Retinal pigment epithelial cell (primary cell): ENCODE measurements around the gene SLC29A2.

Experiments used
- DNase-seq: peaks from one replicate; pipeline ENCODE4 v3.0.0-alpha.2; 2010; ENCODE audit warnings: low read depth
- H3K4me3 ChIP-seq: 2 replicates; pipeline ENCODE4 v1.5.1; 2011; ENCODE audit warnings: mild to moderate bottlenecking, low read length, control low read depth, moderate library complexity
- TF ChIP-seq, protein P1 (sequence below): conservative IDR thresholded peaks from 2 replicates; pipeline ENCODE4 v1.5.1; 2011; ENCODE audit warnings: low read depth, low read length, control low read depth, inconsistent platforms

The SLC29A2 gene

DNA sequence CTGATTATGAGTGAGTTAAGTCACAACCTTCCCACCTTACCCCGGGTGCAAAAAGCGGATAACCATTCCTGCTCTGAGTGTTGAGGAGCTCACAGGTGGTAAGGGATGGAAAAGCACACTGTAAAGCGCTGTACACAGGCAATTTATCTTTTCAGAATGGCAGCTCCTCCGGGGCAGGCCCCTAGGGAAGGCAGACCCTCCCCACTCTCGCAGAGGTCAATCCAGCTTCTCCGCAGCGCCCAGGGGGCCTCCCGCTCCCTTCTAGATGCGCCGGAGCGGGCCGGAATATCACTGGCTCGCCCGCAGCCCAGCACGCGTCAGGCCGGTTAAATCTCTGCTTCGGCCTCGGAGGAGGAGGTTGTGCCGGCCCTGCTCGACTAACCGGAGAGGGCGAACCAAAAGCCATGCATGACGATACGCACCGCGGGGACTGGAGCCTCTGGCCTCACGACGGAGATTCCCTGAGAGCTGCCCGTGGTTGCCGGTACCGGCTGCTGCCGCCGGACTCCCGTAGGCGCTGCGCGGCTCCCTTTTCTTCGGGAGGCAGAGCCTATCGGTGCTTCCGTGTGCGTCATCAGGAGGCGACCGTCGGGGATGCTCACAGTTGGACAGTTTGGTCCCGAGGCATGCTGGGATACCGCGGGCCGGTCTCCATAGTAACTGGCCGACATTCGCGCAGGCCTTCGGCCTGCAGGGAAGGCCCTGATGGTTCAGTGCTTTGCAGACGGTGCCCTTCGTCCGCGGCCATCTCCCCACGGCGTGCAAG lies 26.8 kb downstream of the SLC29A2 start, which contains the start of gene BRMS1:
TSS of gene BRMS1 (minus strand) at position 555 of the 766 bp plus-strand sequence. CDS start 2,870 bp downstream, outside the sequence.
- H3K4me3 ChIP-seq: peak within 1 kb of the TSS; percentile 96
- DNase-seq: peak; percentile 85
- TF ChIP-seq, protein P1, sequence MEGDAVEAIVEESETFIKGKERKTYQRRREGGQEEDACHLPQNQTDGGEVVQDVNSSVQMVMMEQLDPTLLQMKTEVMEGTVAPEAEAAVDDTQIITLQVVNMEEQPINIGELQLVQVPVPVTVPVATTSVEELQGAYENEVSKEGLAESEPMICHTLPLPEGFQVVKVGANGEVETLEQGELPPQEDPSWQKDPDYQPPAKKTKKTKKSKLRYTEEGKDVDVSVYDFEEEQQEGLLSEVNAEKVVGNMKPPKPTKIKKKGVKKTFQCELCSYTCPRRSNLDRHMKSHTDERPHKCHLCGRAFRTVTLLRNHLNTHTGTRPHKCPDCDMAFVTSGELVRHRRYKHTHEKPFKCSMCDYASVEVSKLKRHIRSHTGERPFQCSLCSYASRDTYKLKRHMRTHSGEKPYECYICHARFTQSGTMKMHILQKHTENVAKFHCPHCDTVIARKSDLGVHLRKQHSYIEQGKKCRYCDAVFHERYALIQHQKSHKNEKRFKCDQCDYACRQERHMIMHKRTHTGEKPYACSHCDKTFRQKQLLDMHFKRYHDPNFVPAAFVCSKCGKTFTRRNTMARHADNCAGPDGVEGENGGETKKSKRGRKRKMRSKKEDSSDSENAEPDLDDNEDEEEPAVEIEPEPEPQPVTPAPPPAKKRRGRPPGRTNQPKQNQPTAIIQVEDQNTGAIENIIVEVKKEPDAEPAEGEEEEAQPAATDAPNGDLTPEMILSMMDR: no peak

DNA sequence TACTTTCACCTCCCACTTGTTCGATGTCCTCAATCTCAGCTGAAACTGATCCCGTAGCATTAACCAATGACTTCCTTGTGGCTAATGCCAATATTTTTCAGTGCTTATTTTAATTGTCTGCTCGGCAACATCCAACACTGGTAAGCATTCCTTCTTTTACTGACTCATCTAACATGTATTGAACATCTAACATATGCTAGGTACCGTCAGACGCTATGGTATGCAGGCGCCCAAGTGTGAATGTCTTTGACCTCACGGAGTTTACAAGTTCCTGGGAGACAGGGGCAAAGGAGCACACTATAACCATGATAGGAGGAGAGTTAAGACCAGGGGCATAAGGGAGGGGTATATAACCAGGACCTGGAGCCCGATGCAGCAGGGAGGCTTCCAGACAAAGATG lies 28.4 kb downstream of the SLC29A2 start:
- DNase-seq: no peak
- TF ChIP-seq, protein P1: no peak
- H3K4me3 ChIP-seq: no peak overlapping the region

DNA sequence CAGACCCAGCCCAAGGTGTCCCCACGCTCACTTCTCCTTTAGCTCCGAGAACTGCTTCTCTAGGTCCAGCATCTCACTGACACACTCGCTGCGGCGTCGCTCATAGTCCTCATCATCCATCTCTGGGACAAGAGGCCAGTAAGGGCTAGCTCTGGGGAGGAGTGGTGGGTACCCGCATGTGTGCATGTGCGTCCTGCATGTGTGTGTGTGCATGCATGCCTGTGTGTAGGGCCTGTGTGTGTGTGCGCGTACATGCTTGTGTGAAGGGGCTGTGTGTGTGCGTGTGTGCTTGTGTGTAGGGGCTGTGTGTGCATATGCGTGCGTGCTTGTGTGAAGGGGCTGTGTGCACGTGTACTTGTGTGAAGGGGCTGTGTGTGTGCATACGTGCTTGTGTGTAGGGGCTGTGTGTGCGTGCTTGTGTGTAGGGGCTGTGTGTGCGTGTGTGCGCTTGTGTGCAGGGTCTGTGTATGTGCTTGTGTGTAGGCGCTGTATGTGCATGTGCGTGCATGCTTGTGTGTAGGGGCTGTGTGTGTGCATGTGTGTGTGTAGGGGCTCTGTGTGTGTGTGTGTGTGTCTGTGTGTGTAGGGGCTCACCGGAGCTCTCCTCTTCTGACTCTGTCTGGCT lies 29.9 kb downstream of the SLC29A2 start:
- H3K4me3 ChIP-seq: no peak overlapping the region
- no peak for DNase-seq
- TF ChIP-seq, protein P1: no peak

DNA sequence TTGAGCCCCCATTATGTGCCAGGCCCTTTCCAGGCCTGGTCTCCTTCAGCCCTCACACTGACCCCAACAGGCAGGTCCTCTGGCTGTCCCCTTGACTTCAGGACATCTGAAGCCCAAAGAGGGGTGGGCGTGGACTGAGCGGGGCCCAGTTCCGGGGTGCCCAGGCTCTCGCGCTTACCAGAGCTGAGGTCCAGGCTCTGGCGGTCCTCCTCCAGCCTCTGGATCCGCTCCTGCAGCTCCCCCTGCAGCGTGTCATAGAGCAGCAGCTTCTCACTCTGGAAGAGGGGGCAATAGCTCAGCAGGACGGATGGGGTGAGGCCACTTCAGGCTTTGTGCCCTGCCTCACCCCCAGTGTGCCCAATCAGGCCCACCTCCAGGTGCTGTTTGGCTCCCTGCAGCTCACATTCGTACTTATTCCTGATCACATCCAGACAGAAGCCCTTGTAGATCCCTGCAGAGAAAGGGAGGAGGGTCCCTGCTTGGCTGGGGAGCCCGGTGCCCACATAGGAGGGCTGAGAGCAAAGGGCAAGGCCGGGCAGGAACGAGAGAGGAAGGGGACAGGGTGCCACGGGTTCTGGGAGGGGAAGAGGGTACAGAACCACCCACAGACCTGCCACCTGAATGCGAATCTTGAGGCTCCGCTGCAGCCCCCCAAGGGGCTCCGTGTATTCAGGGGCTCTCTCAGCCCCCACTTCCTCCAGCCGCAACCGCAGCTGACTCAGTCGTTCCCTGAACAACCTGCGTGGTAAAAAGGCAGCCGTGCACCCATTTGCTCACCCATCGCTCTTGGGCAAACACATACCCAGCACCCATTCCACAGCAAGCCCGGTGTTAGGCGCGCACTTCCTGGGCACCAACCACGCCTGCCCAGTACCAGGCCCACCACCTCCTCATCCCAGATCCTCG lies 30.7 kb downstream of the SLC29A2 start:
- no peak for DNase-seq
- no peak overlapping the region for H3K4me3 ChIP-seq
- TF ChIP-seq, protein P1: no peak

DNA sequence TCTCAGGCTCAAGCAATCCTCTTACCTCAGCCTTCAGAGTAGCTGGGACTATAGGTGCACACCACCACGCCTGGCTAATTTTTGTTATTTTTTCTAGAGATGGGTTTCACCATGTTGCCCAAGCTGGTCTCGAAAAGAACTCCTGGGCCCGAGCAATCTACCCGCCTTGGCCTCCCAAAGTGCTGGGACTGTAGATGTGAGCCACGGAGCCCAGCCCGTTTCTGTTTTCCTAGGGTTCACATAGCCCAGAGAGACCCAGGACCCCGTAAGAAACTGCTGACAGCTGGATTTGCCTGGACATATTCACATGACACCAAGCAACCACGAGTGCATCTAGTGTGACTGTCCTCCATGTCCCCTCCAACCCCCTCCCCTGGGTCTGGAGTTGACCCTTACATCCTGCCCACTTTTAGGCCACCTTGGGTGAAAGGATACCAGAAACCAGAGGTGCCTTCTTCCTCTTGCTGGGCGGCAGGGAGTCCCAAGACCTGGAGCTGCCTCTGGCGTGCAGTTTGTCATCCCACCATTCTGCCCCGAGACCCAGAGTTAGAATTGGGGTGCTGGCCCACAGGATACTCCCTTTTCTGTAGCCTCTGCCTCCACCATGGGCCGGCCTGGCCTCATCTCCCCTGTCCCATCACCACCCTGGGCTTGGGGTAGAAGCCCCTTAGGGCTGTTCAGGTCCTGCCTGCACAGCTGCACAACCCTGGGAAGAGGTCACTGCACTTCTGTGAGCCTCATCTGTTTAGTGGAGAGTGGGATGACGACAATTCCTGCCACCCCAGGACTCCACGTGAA lies 31.7 kb downstream of the SLC29A2 start:
- H3K4me3 ChIP-seq: no peak overlapping the region
- no peak for DNase-seq
- TF ChIP-seq, protein P1: no peak

DNA sequence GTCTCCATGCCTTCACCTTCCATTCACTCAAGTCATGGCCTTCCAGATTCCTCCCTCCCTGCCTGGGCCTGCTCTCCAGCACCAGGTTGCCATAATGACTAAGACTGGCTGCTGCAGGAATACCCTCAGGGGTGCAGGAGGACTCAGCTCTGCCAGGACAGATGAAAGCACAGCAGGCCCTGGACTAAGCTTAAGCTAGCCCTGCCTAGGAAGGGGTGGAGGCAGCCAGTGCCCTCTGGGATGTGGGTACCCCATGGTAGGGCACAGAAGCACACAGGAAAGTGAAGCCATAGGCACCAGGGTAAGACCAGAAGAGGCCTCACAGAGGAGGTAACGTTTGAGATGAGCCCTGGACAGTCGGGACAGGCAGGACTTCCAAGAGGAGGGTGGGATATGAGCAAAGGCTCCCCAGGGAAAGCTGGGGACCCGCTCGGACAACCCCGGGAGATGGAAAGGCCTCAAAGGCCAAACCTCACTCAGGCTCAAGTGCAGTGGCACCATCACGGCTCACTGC lies 32.3 kb downstream of the SLC29A2 start:
- no peak overlapping the region for H3K4me3 ChIP-seq
- TF ChIP-seq, protein P1: no peak
- DNase-seq: no peak
